Bronchial epithelial cell (primary cell): Measurements from ENCODE around the gene DEDD2. TPM values are rescaled to one million over a fixed set of nuclear protein-coding genes. Genes with fewer than 3 reads are reported as not detected.
A peak's percentile ranks its signal among the peaks of the same experiment; 100 is the strongest.

Experiments used
- DNase-seq: peaks from one replicate; pipeline ENCODE4 v3.0.0-alpha.2; 2010; ENCODE audit warnings: low read depth
- FAIRE-seq: peaks from 2 replicates; lab custom pipeline; 2011; peaks lifted over from hg19 to GRCh38; lab: Jason Lieb, UNC
- H3K27me3 ChIP-seq: 2 replicates; pipeline ENCODE4 v1.5.1; 2011; ENCODE audit warnings: low read length; ENCODE audit not compliant: control insufficient read depth, insufficient read depth
- H3K36me3 ChIP-seq: 2 replicates; pipeline ENCODE4 v1.5.1; 2011; ENCODE audit warnings: low read length; ENCODE audit not compliant: control insufficient read depth, insufficient read depth
- H3K4me3 ChIP-seq: 2 replicates; pipeline ENCODE4 v1.5.1; 2011; ENCODE audit warnings: mild to moderate bottlenecking, low read depth, low read length, control low read depth
- total RNA-seq: library from RNA; depleted of rRNA; stranded (reverse); fragments of >200 nt; gene quantifications from 2 replicates; pipeline ENCODE4 v1.2.1, GENCODE V29; 2014
- TF ChIP-seq, protein P1 (sequence below): IDR thresholded peaks from 2 replicates; pipeline ENCODE4 v1.5.1; 2011; ENCODE audit warnings: mild to moderate bottlenecking, moderate library complexity, low read length, control low read depth, inconsistent platforms; ENCODE audit not compliant: insufficient read depth, severe bottlenecking

Gene DEDD2
- total RNA-seq, 1 donor from 2014 or later, result 28.7 TPM

DNA sequence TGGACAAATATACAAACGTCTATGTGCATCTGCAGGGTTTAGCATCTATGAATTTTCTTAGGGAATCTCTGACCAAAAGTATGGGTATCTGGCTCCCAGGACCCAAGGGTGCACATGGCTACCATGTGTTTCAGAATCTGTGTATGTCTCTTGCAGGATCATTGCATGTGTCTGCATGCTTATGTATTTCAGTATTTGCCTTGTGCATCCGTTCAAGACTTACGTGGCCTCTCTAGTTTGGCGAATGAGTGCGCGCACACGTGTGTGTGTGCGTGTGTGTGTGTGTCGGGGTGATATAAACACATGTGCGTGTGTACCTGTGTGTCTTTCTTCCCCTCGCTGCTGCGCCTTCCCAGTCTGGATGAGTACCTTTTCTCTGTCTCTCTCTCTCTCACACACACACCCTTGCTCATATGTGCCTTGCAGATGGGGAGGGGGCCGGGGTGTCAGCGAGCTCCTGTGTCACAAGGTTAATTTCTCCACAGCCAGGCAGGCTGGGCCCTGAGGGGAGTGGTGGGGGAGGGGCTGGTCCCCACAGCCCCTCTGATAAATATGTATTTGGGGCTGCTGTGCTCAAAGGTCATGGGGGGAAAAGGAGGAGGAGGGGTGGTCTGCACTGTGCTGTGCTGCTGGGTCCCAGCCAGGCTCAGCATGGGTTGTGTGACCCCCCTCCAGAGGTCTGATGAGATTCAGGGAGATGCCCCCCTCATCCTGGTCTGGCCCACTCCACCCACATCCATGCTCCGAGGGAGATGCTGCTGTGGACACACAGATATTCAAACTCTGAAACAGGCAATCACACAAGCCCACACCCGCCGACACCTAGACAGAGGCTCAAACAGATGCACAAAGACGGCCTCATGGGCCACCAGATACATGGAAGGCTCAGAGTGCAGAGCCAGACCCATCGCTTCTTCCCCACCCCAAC is 47.7 kb downstream of the DEDD2 start:
- DNase-seq (no peak), FAIRE-seq (no peak)
- Histone ChIP-seq H3K4me3 (no peak overlapping the region), H3K27me3 (peaks cover 4% of the 10 kb centered on the region), H3K36me3 (no peaks in the 10 kb centered on the region)
- TF ChIP-seq, protein P1, sequence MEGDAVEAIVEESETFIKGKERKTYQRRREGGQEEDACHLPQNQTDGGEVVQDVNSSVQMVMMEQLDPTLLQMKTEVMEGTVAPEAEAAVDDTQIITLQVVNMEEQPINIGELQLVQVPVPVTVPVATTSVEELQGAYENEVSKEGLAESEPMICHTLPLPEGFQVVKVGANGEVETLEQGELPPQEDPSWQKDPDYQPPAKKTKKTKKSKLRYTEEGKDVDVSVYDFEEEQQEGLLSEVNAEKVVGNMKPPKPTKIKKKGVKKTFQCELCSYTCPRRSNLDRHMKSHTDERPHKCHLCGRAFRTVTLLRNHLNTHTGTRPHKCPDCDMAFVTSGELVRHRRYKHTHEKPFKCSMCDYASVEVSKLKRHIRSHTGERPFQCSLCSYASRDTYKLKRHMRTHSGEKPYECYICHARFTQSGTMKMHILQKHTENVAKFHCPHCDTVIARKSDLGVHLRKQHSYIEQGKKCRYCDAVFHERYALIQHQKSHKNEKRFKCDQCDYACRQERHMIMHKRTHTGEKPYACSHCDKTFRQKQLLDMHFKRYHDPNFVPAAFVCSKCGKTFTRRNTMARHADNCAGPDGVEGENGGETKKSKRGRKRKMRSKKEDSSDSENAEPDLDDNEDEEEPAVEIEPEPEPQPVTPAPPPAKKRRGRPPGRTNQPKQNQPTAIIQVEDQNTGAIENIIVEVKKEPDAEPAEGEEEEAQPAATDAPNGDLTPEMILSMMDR, result no peak

GRCh38 chr19:42168206-42168605 is 49.3 kb downstream of the DEDD2 start:
- peak; percentile 25 for DNase-seq
- Histone ChIP-seq H3K27me3 (peaks cover 2% of the 10 kb centered on the region), H3K4me3 (no peak overlapping the region), H3K36me3 (no peaks in the 10 kb centered on the region)
- FAIRE-seq, result no peak
- TF ChIP-seq, protein P1, result no peak

GRCh38 chr19:42166316-42166715 is 51.2 kb downstream of the DEDD2 start:
- DNase-seq (peak; percentile 18), FAIRE-seq (peak; percentile 50)
- H3K27me3 ChIP-seq, result peaks cover 7% of the 10 kb centered on the region
- no peaks in the 10 kb centered on the region for H3K36me3 ChIP-seq
- H3K4me3 ChIP-seq, result no peak overlapping the region
- TF ChIP-seq, protein P1, result no peak

- TF ChIP-seq, protein P1, result no peak
- FAIRE-seq (no peak), DNase-seq (no peak)
- H3K36me3 ChIP-seq, result no peaks in the 10 kb centered on the region
- H3K27me3 ChIP-seq, result peaks cover 11% of the 10 kb centered on the region
- H3K4me3 ChIP-seq, result no peak overlapping the region
These were observed 52.3 kb downstream of the DEDD2 start for GRCh38 chr19:42165146-42165545.

- DNase-seq, result no peak
- Histone ChIP-seq H3K4me3 (no peak overlapping the region), H3K36me3 (no peaks in the 10 kb centered on the region), H3K27me3 (peaks cover 11% of the 10 kb centered on the region)
- peak; percentile 86 for FAIRE-seq
- TF ChIP-seq, protein P1, result no peak
These were observed 55.7 kb downstream of the DEDD2 start for GRCh38 chr19:42161616-42162263.
